ENCODE measurements around the gene AATK.

- TF ChIP-seq, protein P1, sequence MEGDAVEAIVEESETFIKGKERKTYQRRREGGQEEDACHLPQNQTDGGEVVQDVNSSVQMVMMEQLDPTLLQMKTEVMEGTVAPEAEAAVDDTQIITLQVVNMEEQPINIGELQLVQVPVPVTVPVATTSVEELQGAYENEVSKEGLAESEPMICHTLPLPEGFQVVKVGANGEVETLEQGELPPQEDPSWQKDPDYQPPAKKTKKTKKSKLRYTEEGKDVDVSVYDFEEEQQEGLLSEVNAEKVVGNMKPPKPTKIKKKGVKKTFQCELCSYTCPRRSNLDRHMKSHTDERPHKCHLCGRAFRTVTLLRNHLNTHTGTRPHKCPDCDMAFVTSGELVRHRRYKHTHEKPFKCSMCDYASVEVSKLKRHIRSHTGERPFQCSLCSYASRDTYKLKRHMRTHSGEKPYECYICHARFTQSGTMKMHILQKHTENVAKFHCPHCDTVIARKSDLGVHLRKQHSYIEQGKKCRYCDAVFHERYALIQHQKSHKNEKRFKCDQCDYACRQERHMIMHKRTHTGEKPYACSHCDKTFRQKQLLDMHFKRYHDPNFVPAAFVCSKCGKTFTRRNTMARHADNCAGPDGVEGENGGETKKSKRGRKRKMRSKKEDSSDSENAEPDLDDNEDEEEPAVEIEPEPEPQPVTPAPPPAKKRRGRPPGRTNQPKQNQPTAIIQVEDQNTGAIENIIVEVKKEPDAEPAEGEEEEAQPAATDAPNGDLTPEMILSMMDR (conservative IDR thresholded peaks at IDR 0.05), result no peak
- TF ChIP-seq EZH2 (IDR thresholded peaks at IDR 0.05; ENCODE audit: low read depth), result no peak
These were observed 25.6 kb upstream of the AATK start for GRCh38 chr17:81191646-81192045.
